ENCODE measurements around the gene LIME1. TPM values are rescaled to one million over a fixed set of nuclear protein-coding genes. Genes with fewer than 3 reads are reported as not detected.
"Not testable (repeated sequence)": the region's sequence is repeated elsewhere in the genome, so short reads cannot be mapped to it uniquely, and the experiment has no call there.

The LIME1 gene
- total and polyA plus RNA-seq, 12 donors = 0.22 to 103 (median 8.4) TPM

GRCh38 chr20:63775096-63775978 lies 38.9 kb downstream of the LIME1 start:
- intact Hi-C loops (cut with DNase I) = no loop called here
- no peaks in the 10 kb centered on the region for H3K27me3 ChIP-seq
- peak overlapping the region in 1 of 5 donors; percentile 1 for H3K27ac ChIP-seq
- no peaks in the 10 kb centered on the region for H3K36me3 ChIP-seq (replicated peaks in 1 of 2)
- 49 to 63% (median 52%) methylated on average over 27 to 67 of the region's 67 CpGs for WGBS, 4 donors
- DNase-seq = peak in 2 of 7 donors; percentile 30 to 31
- no peak overlapping the region for H3K4me3 ChIP-seq
- TF ChIP-seq POLR2A (IDR thresholded peaks at IDR 0.05) = no peak
- TF ChIP-seq CTCF (IDR thresholded peaks at IDR 0.05) = peak; percentile 17 to 62 (median 38)
- H3K4me1 ChIP-seq (replicated peaks in 1 of 2) = peaks cover 7 to 25% of the 10 kb centered on the region in 2 donors
- no peaks in the 10 kb centered on the region for H3K9me3 ChIP-seq (replicated peaks in 1 of 3)

DNA sequence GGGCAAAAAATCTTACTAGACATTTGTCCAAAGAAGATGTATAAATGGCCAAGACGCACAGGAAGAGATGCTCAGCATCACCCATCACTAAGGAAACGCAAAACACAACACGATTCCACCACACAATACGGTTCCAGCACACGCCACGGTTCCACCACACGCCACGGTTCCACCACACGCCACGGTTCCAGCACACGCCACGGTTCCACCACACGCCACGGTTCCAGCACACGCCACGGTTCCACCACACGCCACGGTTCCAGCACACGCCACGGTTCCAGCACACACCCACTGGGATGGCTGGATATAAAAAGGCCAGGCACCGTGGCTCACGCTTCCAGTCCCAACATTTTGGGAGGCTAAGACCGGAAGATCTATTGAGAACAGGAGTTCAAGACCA lies 40.4 kb downstream of the LIME1 start:
- H3K27me3 ChIP-seq; H3K27ac ChIP-seq; H3K9me3 ChIP-seq (replicated peaks in 1 of 3); H3K36me3 ChIP-seq (replicated peaks in 1 of 2); H3K4me3 ChIP-seq; intact Hi-C loops (cut with DNase I); DNase-seq: not testable (repeated sequence)
- 78 to 95% (median 92%) methylated on average over 12 to 23 of the region's 23 CpGs for WGBS, 4 donors
- peaks cover 7 to 25% of the 10 kb centered on the region in 2 donors for H3K4me1 ChIP-seq (replicated peaks in 1 of 2)

DNA sequence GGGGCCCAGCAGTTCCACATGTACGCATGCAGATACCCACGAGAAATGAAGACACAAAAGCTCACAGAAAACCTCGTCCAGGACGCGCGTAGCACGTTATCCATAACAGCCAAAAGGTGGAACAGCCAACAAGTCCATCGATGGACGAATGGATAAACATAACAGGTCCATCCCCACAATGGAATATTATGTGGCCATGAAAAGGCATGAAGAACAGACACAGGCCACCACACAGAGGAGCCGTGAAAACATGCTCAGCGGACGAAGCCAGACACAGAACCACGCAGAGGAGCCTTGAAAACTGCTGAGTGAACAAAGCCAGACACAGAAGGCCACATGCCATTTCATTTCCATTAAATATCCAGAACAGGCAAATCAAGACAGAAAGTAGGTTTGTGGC lies 41.1 kb downstream of the LIME1 start:
- Histone ChIP-seq H3K4me1 (replicated peaks in 1 of 2) (peaks cover 7 to 19% of the 10 kb centered on the region in 2 donors), H3K9me3 (replicated peaks in 1 of 3) (no peaks in the 10 kb centered on the region), H3K36me3 (replicated peaks in 1 of 2) (no peaks in the 10 kb centered on the region), H3K27me3 (no peaks in the 10 kb centered on the region), H3K27ac (no peak overlapping the region), H3K4me3 (no peak overlapping the region)
- TF ChIP-seq CTCF (IDR thresholded peaks at IDR 0.05) (no peak), POLR2A (IDR thresholded peaks at IDR 0.05) (no peak)
- intact Hi-C loops (cut with DNase I) = no loop called here
- 90 to 97% (median 94%) methylated on average over 13 of the region's 13 CpGs for WGBS, 4 donors
- DNase-seq = no peak

GRCh38 chr20:63778034-63778752 lies 41.7 kb downstream of the LIME1 start:
- Histone ChIP-seq H3K36me3 (replicated peaks in 1 of 2) (no peaks in the 10 kb centered on the region), H3K27ac (no peak overlapping the region), H3K4me3 (no peak overlapping the region), H3K27me3 (no peaks in the 10 kb centered on the region), H3K9me3 (replicated peaks in 1 of 3) (no peaks in the 10 kb centered on the region), H3K4me1 (replicated peaks in 1 of 2) (peaks cover 2 to 14% of the 10 kb centered on the region in 2 donors)
- no peak for DNase-seq
- TF ChIP-seq CTCF (IDR thresholded peaks at IDR 0.05) = no peak
- TF ChIP-seq POLR2A (IDR thresholded peaks at IDR 0.05) = no peak
- WGBS, 4 donors = 64 to 76% (median 69%) methylated on average over 10 to 19 of the region's 19 CpGs
- intact Hi-C loops (cut with DNase I) = no loop called here
